Muscle layer of duodenum (tissue), 2 donors: ENCODE data around the gene KRT73.

Experiments used
- H3K27ac ChIP-seq: one replicate; pipeline ENCODE4 v1.7.0; 2013; ENCODE audit warnings: mild to moderate bottlenecking, low read length
- H3K27me3 ChIP-seq: one replicate; pipeline ENCODE4 v1.7.0; 2013; ENCODE audit warnings: low read depth, mild to moderate bottlenecking, control low read depth, low read length
- H3K36me3 ChIP-seq, 2 donors: one replicate each; pipeline ENCODE4 v1.7.0; 2013; ENCODE audit warnings: low read length in 2 of 2, control low read depth in 1 of 2, mild to moderate bottlenecking in 1 of 2; ENCODE audit not compliant: insufficient read depth in 2 of 2, control insufficient read depth in 1 of 2
- H3K4me1 ChIP-seq, 2 donors: one replicate each; pipeline ENCODE4 v1.7.0; 2013; ENCODE audit warnings: low read length in 2 of 2, mild to moderate bottlenecking in 2 of 2, control low read depth in 1 of 2, moderate library complexity in 1 of 2; ENCODE audit not compliant: insufficient read depth in 2 of 2, control insufficient read depth in 1 of 2
- H3K4me3 ChIP-seq, 2 donors: one replicate each; pipeline ENCODE4 v1.7.0; 2013; ENCODE audit warnings: low read length in 2 of 2, low read depth in 1 of 2, mild to moderate bottlenecking in 1 of 2
- H3K9me3 ChIP-seq, 2 donors: one replicate each; pipeline ENCODE4 v1.7.0; 2013; ENCODE audit warnings: low read length in 2 of 2, control low read depth in 1 of 2, mild to moderate bottlenecking in 1 of 2; ENCODE audit not compliant: control insufficient read depth in 1 of 2
- donor health status: healthy.

KRT73 gene

GRCh38 chr12:52591521-52591920 lies 26.8 kb downstream of the KRT73 start:
- H3K4me1 ChIP-seq: no peaks in the 10 kb centered on the region
- no peaks in the 10 kb centered on the region for H3K9me3 ChIP-seq
- no peaks in the 10 kb centered on the region for H3K27me3 ChIP-seq
- no peak overlapping the region for H3K4me3 ChIP-seq
- no peak overlapping the region for H3K27ac ChIP-seq
- H3K36me3 ChIP-seq: no peaks in the 10 kb centered on the region

GRCh38 chr12:52590021-52590420 lies 28.3 kb downstream of the KRT73 start:
- Histone ChIP-seq H3K27ac (no peak overlapping the region), H3K9me3 (no peaks in the 10 kb centered on the region), H3K4me1 (no peaks in the 10 kb centered on the region), H3K4me3 (no peak overlapping the region), H3K27me3 (no peaks in the 10 kb centered on the region), H3K36me3 (no peaks in the 10 kb centered on the region)

- Histone ChIP-seq H3K36me3 (no peaks in the 10 kb centered on the region), H3K4me3 (no peak overlapping the region), H3K4me1 (no peaks in the 10 kb centered on the region), H3K27me3 (no peaks in the 10 kb centered on the region), H3K27ac (no peak overlapping the region), H3K9me3 (no peaks in the 10 kb centered on the region)
Measured at GRCh38 chr12:52587563-52587962, 30.8 kb downstream of the KRT73 start.

- Histone ChIP-seq H3K27me3 (no peaks in the 10 kb centered on the region), H3K36me3 (no peaks in the 10 kb centered on the region), H3K27ac (no peak overlapping the region), H3K4me1 (no peaks in the 10 kb centered on the region), H3K4me3 (no peak overlapping the region), H3K9me3 (no peaks in the 10 kb centered on the region)
Measured at GRCh38 chr12:52585946-52586345, 32.4 kb downstream of the KRT73 start.

- no peak overlapping the region for H3K27ac ChIP-seq
- H3K9me3 ChIP-seq: no peaks in the 10 kb centered on the region
- H3K4me1 ChIP-seq: no peaks in the 10 kb centered on the region
- H3K27me3 ChIP-seq: no peaks in the 10 kb centered on the region
- H3K36me3 ChIP-seq: no peaks in the 10 kb centered on the region
- no peak overlapping the region for H3K4me3 ChIP-seq
Measured at GRCh38 chr12:52585066-52585465, 33.3 kb downstream of the KRT73 start.

GRCh38 chr12:52584156-52584682 lies 34.1 kb downstream of the KRT73 start:
- Histone ChIP-seq H3K27ac (no peak overlapping the region), H3K4me3 (no peak overlapping the region), H3K27me3 (no peaks in the 10 kb centered on the region), H3K9me3 (no peaks in the 10 kb centered on the region), H3K4me1 (no peaks in the 10 kb centered on the region), H3K36me3 (no peaks in the 10 kb centered on the region)

GRCh38 chr12:52582971-52583456 lies 35.3 kb downstream of the KRT73 start:
- H3K4me1 ChIP-seq: no peaks in the 10 kb centered on the region
- no peak overlapping the region for H3K27ac ChIP-seq

GRCh38 chr12:52582486-52582885 lies 35.9 kb downstream of the KRT73 start:
- no peaks in the 10 kb centered on the region for H3K27me3 ChIP-seq
- no peak overlapping the region for H3K27ac ChIP-seq
- no peaks in the 10 kb centered on the region for H3K4me1 ChIP-seq
- no peaks in the 10 kb centered on the region for H3K36me3 ChIP-seq
- no peaks in the 10 kb centered on the region for H3K9me3 ChIP-seq
- no peak overlapping the region for H3K4me3 ChIP-seq

More at GRCh38 chr12:52582971-52583456, 35.3 kb downstream of the KRT73 start:
- H3K4me3 ChIP-seq: no peak overlapping the region
- H3K9me3 ChIP-seq: no peaks in the 10 kb centered on the region
- H3K36me3 ChIP-seq: no peaks in the 10 kb centered on the region
- H3K27me3 ChIP-seq: no peaks in the 10 kb centered on the region

- Histone ChIP-seq H3K4me1 (no peaks in the 10 kb centered on the region), H3K27ac (no peak overlapping the region), H3K9me3 (no peaks in the 10 kb centered on the region), H3K27me3 (no peaks in the 10 kb centered on the region), H3K4me3 (no peak overlapping the region), H3K36me3 (no peaks in the 10 kb centered on the region)
Measured at GRCh38 chr12:52581481-52581880, 36.9 kb downstream of the KRT73 start.

- H3K36me3 ChIP-seq: no peaks in the 10 kb centered on the region
- no peaks in the 10 kb centered on the region for H3K9me3 ChIP-seq
- no peak overlapping the region for H3K27ac ChIP-seq
- no peaks in the 10 kb centered on the region for H3K4me1 ChIP-seq
- no peaks in the 10 kb centered on the region for H3K27me3 ChIP-seq
- no peak overlapping the region for H3K4me3 ChIP-seq
Measured at GRCh38 chr12:52581066-52581465, 37.3 kb downstream of the KRT73 start.

- H3K4me1 ChIP-seq: no peaks in the 10 kb centered on the region
- no peak overlapping the region for H3K4me3 ChIP-seq
- no peaks in the 10 kb centered on the region for H3K27me3 ChIP-seq
- H3K9me3 ChIP-seq: no peaks in the 10 kb centered on the region
- H3K36me3 ChIP-seq: no peaks in the 10 kb centered on the region
- H3K27ac ChIP-seq: no peak overlapping the region
Measured at GRCh38 chr12:52580496-52580895, 37.9 kb downstream of the KRT73 start.
